GM12878 (cell line): ENCODE results near the gene DIDO1. TPM values are rescaled to one million over a fixed set of nuclear protein-coding genes. Genes with fewer than 3 reads are reported as not detected.

Experiments used
- ATAC-seq: fragments of 200-7000 bp; cut with Tn5 transposase; 3 replicates; pipeline ENCODE4 v1.9.1; 2020; ENCODE audit warnings: mild to moderate bottlenecking, moderate library complexity
- BruUV-seq: library from RNA; stranded (reverse); fragments of 400-500 nt; replicated peaks from 2 replicates; lab custom pipeline; 2021; lab: Mats Ljungman, UMichigan
- CTCF ChIA-PET: fragments of 300-600 bp; sonication (Branson Sonifier 250); formaldehyde crosslinking; extraction: SDS; loops from one replicate; lab custom pipeline; 2021; ENCODE audit warnings: inconsistent platforms; lab: Yijun Ruan, JAX
- POLR2A ChIA-PET: fragments of 350-600 bp; formaldehyde crosslinking; extraction: SDS; loops from one replicate; lab custom pipeline; 2021; ENCODE audit warnings: inconsistent platforms; lab: Charles Lee
- RAD21 ChIA-PET: fragments of 300-600 bp; sonication (Branson Sonifier 250); formaldehyde crosslinking; loops from one replicate; lab custom pipeline; 2023; ENCODE audit warnings: antibody characterized with exemption; ENCODE audit not compliant: unreplicated experiment; lab: Charles Lee
- SMC1A ChIA-PET: fragments of 300-600 bp; sonication (Branson Sonifier 250); formaldehyde crosslinking; loops from one replicate; lab custom pipeline; 2023; ENCODE audit not compliant: unreplicated experiment, uncharacterized antibody; lab: Charles Lee
- DNase-seq: peaks from one replicate; pipeline ENCODE4 v3.0.0-alpha.2; 2011; ENCODE audit warnings: low read depth, low spot score
- FAIRE-seq: peaks from 3 replicates; lab custom pipeline; 2011; peaks lifted over from hg19 to GRCh38; lab: Jason Lieb, UNC
- H2AFZ ChIP-seq: 2 replicates; pipeline ENCODE4 v1.6.0; 2011; ENCODE audit warnings: low read depth, low read length, control low read depth; ENCODE audit not compliant: control insufficient read depth
- H3K27ac ChIP-seq: 2 replicates; pipeline ENCODE4 v1.5.1; 2011; ENCODE audit warnings: control low read depth; ENCODE audit not compliant: control insufficient read depth, insufficient read depth
- H3K27me3 ChIP-seq, 2 experiments: replicated peaks in 1 of 2; 2 replicates each; pipeline versions ENCODE4 v1.6.0 to v1.6.1; 2011; ENCODE audit warnings: low read length in 1 of 2; ENCODE audit not compliant: control insufficient read depth in 2 of 2, insufficient read depth in 2 of 2
- H3K36me3 ChIP-seq, 2 experiments: 2 replicates each; pipeline ENCODE4 v1.5.1; 2011; ENCODE audit warnings: low read length in 1 of 2; ENCODE audit not compliant: control insufficient read depth in 2 of 2, insufficient read depth in 2 of 2
- H3K4me1 ChIP-seq: 2 replicates; pipeline ENCODE4 v1.6.1; 2011; ENCODE audit warnings: mild to moderate bottlenecking, low read length, moderate library complexity, mixed read lengths; ENCODE audit not compliant: control insufficient read depth, insufficient read depth
- H3K4me2 ChIP-seq: 2 replicates; pipeline ENCODE4 v1.6.0; 2011; ENCODE audit warnings: control low read depth; ENCODE audit not compliant: control insufficient read depth, insufficient read depth
- H3K4me3 ChIP-seq: fragments of 200-600 bp; sonication (generic); 2 replicates; pipeline ENCODE4 v1.5.1; 2016
- H3K79me2 ChIP-seq: 2 replicates; pipeline ENCODE4 v1.6.0; 2011; ENCODE audit warnings: low read length; ENCODE audit not compliant: control insufficient read depth, insufficient read depth
- H3K9ac ChIP-seq: 2 replicates; pipeline ENCODE4 v1.8.0; 2011; ENCODE audit warnings: low read length, control low read depth, mixed read lengths; ENCODE audit not compliant: control insufficient read depth, insufficient read depth
- H3K9me3 ChIP-seq: replicated peaks from 3 replicates; pipeline ENCODE4 v1.5.1; 2011; ENCODE audit warnings: mild to moderate bottlenecking, low read length; ENCODE audit not compliant: control insufficient read depth, insufficient read depth
- H4K20me1 ChIP-seq: 2 replicates; pipeline ENCODE4 v1.6.0; 2011; ENCODE audit not compliant: control insufficient read depth, insufficient read depth
- ESRRA ChIP-seq: IDR thresholded peaks from 2 replicates; pipeline ENCODE4 v1.6.1; 2012; ENCODE audit warnings: mild to moderate bottlenecking, low read length, improper control_type of control experiment
- FOXM1 ChIP-seq: IDR thresholded peaks from 2 replicates; pipeline ENCODE4 v1.6.1; 2012; ENCODE audit warnings: low read depth, mild to moderate bottlenecking, inconsistent platforms, low read length, moderate library complexity
- HSF1 ChIP-seq: fragments of 150-350 bp; IDR thresholded peaks from 2 replicates; pipeline ENCODE4 v1.6.1; 2014; ENCODE audit warnings: mild to moderate bottlenecking, low read depth, low read length
- RB1 ChIP-seq: fragments of 450-650 bp; formaldehyde crosslinking; IDR thresholded peaks from 2 replicates; pipeline ENCODE4 v1.6.1; 2017; ENCODE audit warnings: mild to moderate bottlenecking, borderline replicate concordance
- SREBF2 ChIP-seq: IDR thresholded peaks from 2 replicates; pipeline ENCODE4 v1.6.1; 2012; ENCODE audit warnings: mild to moderate bottlenecking, low read length
- SUPT20H ChIP-seq: IDR thresholded peaks from 2 replicates; pipeline ENCODE4 v1.6.1; 2011; ENCODE audit warnings: low read depth, mild to moderate bottlenecking, low read length, moderate library complexity, borderline replicate concordance; ENCODE audit not compliant: control insufficient read depth
- WGBS: methylation state at CpG from one replicate; pipeline ENCODE4 v1.1.6; 2016; ENCODE audit warnings: low lambda C conversion rate; ENCODE audit not compliant: insufficient replicate concordance, insufficient coverage; ENCODE audit errors: missing lambda C conversion rate; 5-methylcytosine and 5-hydroxymethylcytosine counted together
- in situ Hi-C: fragments of 300-500 bp; cut with MboI; formaldehyde crosslinking; loops from 9 replicates; pipeline ENCODE4 v1.14.3; 2018; ENCODE audit warnings: mixed read lengths
- intact Hi-C: fragments of 100-400 bp; cut with micrococcal nuclease; formaldehyde crosslinking; loops from one replicate; pipeline ENCODE4 v1.14.2; 2022; ENCODE audit not compliant: unreplicated experiment
- polyA plus RNA-seq, 11 experiments: library from polyadenylated mRNA; depleted of rRNA in 4 of 11; unstranded in 6 of 11; stranded (reverse) in 5 of 11; fragments of >200 nt; fragmentation: Nextera tagmentation in 4 of 11; fragmentation: Illumina TruSeq in 1 of 11; extraction: Ambion mirVana in 4 of 11; extraction: Trizol in 1 of 11; gene quantifications; 1 replicate in 1 of 11; 2 replicates in 10 of 11; pipeline versions ENCODE4 v1.2.1 to v1.2.3, GENCODE V29; 2011 to 2016; ENCODE audit warnings: inconsistent platforms in 2 of 11, missing spikeins in 2 of 11, low read depth in 1 of 11
- total RNA-seq, 4 experiments: library from RNA; depleted of rRNA in 3 of 4; stranded (reverse); fragments of >200 nt in 3 of 4; fragmentation: Illumina TruSeq in 1 of 4; extraction: Trizol in 1 of 4; gene quantifications; 2 replicates each; pipeline versions ENCODE4 v1.2.1 to v1.2.3, GENCODE V29; 2013 to 2021
- TF ChIP-seq, protein P1 (sequence below): fragments of 150-350 bp; IDR thresholded peaks from 2 replicates; pipeline ENCODE4 v1.6.1; 2016; ENCODE audit warnings: low read depth, low read length
- TF ChIP-seq, protein P2 (sequence below): fragments of 450-650 bp; IDR thresholded peaks from 2 replicates; pipeline ENCODE4 v1.6.1; 2018; ENCODE audit warnings: borderline replicate concordance, mild to moderate bottlenecking; ENCODE audit not compliant: partially characterized antibody

The DIDO1 gene
- total and polyA plus RNA-seq, 10 of the 15 experiments (the other 5 are each of a cell fraction or from before 2014, with no cell fraction given): 5.5 to 56.4 (median 38.4) TPM

- CTCF ChIA-PET: interaction anchor here (1.1 kb wide), 1 partner anchor 43 kb away, joined by 3 read pairs; no protein-coding TSS in a partner anchor
Measured at GRCh38 chr20:62944746-62945145, 18.4 kb upstream of the DIDO1 start.

More at GRCh38 chr20:62944746-62945145, 18.4 kb upstream of the DIDO1 start:
- intact Hi-C loops (no loop called here), in situ Hi-C loops (no loop called here)
- TF ChIP-seq RB1 (no peak), SREBF2 (no peak), ESRRA (no peak), SUPT20H (no peak), HSF1 (no peak), FOXM1 (no peak)
- TF ChIP-seq, protein P1, sequence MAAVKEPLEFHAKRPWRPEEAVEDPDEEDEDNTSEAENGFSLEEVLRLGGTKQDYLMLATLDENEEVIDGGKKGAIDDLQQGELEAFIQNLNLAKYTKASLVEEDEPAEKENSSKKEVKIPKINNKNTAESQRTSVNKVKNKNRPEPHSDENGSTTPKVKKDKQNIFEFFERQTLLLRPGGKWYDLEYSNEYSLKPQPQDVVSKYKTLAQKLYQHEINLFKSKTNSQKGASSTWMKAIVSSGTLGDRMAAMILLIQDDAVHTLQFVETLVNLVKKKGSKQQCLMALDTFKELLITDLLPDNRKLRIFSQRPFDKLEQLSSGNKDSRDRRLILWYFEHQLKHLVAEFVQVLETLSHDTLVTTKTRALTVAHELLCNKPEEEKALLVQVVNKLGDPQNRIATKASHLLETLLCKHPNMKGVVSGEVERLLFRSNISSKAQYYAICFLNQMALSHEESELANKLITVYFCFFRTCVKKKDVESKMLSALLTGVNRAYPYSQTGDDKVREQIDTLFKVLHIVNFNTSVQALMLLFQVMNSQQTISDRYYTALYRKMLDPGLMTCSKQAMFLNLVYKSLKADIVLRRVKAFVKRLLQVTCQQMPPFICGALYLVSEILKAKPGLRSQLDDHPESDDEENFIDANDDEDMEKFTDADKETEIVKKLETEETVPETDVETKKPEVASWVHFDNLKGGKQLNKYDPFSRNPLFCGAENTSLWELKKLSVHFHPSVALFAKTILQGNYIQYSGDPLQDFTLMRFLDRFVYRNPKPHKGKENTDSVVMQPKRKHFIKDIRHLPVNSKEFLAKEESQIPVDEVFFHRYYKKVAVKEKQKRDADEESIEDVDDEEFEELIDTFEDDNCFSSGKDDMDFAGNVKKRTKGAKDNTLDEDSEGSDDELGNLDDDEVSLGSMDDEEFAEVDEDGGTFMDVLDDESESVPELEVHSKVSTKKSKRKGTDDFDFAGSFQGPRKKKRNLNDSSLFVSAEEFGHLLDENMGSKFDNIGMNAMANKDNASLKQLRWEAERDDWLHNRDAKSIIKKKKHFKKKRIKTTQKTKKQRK: no peak
- TF ChIP-seq, protein P2, sequence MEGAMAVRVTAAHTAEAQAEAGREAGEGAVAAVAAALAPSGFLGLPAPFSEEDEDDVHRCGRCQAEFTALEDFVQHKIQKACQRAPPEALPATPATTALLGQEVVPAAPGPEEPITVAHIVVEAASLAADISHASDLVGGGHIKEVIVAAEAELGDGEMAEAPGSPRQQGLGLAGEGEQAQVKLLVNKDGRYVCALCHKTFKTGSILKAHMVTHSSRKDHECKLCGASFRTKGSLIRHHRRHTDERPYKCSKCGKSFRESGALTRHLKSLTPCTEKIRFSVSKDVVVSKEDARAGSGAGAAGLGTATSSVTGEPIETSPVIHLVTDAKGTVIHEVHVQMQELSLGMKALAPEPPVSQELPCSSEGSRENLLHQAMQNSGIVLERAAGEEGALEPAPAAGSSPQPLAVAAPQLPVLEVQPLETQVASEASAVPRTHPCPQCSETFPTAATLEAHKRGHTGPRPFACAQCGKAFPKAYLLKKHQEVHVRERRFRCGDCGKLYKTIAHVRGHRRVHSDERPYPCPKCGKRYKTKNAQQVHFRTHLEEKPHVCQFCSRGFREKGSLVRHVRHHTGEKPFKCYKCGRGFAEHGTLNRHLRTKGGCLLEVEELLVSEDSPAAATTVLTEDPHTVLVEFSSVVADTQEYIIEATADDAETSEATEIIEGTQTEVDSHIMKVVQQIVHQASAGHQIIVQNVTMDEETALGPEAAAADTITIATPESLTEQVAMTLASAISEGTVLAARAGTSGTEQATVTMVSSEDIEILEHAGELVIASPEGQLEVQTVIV: no peak
- POLR2A ChIA-PET: interaction anchor here (0.8 kb wide), 1 partner anchor 8 kb away, joined by 6 read pairs; no protein-coding TSS in a partner anchor
- no peak for ATAC-seq
- H3K9ac ChIP-seq: no peak overlapping the region
- BruUV-seq: no TSS peak
- H3K79me2 ChIP-seq: peaks cover 18% of the 10 kb centered on the region
- DNase-seq: no peak
- no peak for FAIRE-seq
- no peak overlapping the region for H3K4me2 ChIP-seq
- no peaks in the 10 kb centered on the region for H3K27me3 ChIP-seq
- H3K9me3 ChIP-seq: peaks cover 3% of the 10 kb centered on the region; the same call in 2 of the 3 replicates
- H3K4me3 ChIP-seq: no peak overlapping the region
- H2AFZ ChIP-seq: no peak overlapping the region
- WGBS: 98% methylated on average over 10 of the region's 10 CpGs
- H4K20me1 ChIP-seq: no peaks in the 10 kb centered on the region
- SMC1A ChIA-PET: no interaction called here
- 0 out of 2 replicates have a peak, but pooled peaks cover 1% of the 10 kb centered on the region for H3K4me1 ChIP-seq
- RAD21 ChIA-PET: no interaction called here
- peaks cover 24 to 54% of the 10 kb centered on the region in 2 experiments for H3K36me3 ChIP-seq
- H3K27ac ChIP-seq: no peak overlapping the region
